Measurements from ENCODE around the gene LMCD1.
"Not testable (repeated sequence)": the region's sequence is repeated elsewhere in the genome, so short reads cannot be mapped to it uniquely, and the experiment has no call there.

The LMCD1 gene

DNA sequence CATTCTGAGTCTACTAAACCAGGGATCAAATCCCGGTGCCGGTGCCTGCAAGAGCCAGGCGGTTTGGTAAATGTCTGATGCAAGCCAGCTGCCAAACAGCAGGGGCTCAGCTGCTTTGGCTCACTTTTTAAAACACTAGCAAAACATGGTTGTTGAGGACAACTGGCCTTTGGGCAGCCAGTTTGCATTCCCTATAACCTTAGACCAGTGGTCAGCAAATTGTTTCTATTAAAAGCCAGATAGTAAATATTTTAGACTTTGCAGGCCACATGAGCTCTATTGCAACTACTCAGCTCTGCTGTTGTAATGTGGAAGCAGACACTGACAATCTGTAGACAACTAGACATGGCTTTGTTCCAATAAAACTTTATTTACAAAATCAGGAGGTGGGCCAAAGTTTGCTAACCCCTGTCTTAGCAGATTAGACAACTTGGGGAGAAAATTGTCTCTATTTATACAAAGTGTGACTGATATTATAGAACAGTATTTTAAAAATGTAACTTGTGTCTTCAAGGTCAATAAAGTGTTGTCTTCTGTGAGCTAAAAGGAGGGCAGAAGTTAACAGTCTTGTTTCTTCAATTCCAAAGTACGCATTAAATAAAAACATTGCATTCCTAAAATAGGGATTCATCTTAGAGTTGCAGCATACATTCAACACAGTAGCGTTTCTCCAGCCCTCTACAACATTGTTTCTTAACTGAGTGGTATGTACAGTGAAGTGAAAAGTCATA, 75.4 kb downstream of the LMCD1 start:
- no peaks in the 10 kb centered on the region for H3K9me3 ChIP-seq (ENCODE audit: severe bottlenecking)
- no peaks in the 10 kb centered on the region for H3K27me3 ChIP-seq (ENCODE audit: insufficient read depth, low read depth, severe bottlenecking)
- H3K27ac ChIP-seq: no peak overlapping the region
- H3K4me3 ChIP-seq (ENCODE audit: low read depth, low read length): no peak overlapping the region
- DNase-seq: no peak
- no peaks in the 10 kb centered on the region; the same call in 1 of the 2 replicates for H3K36me3 ChIP-seq
- TF ChIP-seq, protein P1, sequence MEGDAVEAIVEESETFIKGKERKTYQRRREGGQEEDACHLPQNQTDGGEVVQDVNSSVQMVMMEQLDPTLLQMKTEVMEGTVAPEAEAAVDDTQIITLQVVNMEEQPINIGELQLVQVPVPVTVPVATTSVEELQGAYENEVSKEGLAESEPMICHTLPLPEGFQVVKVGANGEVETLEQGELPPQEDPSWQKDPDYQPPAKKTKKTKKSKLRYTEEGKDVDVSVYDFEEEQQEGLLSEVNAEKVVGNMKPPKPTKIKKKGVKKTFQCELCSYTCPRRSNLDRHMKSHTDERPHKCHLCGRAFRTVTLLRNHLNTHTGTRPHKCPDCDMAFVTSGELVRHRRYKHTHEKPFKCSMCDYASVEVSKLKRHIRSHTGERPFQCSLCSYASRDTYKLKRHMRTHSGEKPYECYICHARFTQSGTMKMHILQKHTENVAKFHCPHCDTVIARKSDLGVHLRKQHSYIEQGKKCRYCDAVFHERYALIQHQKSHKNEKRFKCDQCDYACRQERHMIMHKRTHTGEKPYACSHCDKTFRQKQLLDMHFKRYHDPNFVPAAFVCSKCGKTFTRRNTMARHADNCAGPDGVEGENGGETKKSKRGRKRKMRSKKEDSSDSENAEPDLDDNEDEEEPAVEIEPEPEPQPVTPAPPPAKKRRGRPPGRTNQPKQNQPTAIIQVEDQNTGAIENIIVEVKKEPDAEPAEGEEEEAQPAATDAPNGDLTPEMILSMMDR (IDR thresholded peaks at IDR 0.05; ENCODE audit: low read depth, low read length): no peak

DNA sequence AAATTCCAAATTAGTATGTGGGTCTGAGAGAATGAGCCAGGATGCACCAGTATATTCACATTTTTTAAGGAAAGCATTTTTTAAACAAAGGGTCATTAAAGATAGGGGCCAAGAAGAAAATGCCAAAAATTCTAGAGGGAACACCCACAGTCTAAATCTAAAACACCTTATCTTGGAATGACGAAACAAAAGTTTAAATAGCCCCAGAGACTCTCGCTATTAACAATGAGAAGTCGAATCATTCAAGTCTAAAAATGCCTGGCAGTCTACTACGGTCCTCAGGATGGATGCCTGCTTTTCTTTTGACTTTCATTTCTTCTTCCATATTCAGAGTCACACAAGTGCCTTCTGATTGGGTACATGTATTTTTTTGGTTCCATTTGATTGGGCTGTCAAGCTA, 76.7 kb downstream of the LMCD1 start:
- no peak overlapping the region for H3K27ac ChIP-seq
- no peak overlapping the region for H3K4me3 ChIP-seq (ENCODE audit: low read depth, low read length)
- no peaks in the 10 kb centered on the region for H3K9me3 ChIP-seq (ENCODE audit: severe bottlenecking)
- TF ChIP-seq, protein P1 (IDR thresholded peaks at IDR 0.05; ENCODE audit: low read depth, low read length): no peak
- H3K27me3 ChIP-seq (ENCODE audit: insufficient read depth, low read depth, severe bottlenecking): no peaks in the 10 kb centered on the region
- H3K36me3 ChIP-seq: no peaks in the 10 kb centered on the region
- no peak for DNase-seq

GRCh38 chr3:8579096-8579495, 77.5 kb downstream of the LMCD1 start:
- Histone ChIP-seq H3K27ac (no peak overlapping the region), H3K27me3 (ENCODE audit: insufficient read depth, low read depth, severe bottlenecking) (no peaks in the 10 kb centered on the region), H3K36me3 (no peaks in the 10 kb centered on the region), H3K9me3 (ENCODE audit: severe bottlenecking) (no peaks in the 10 kb centered on the region), H3K4me3 (ENCODE audit: low read depth, low read length) (no peak overlapping the region)
- TF ChIP-seq, protein P1 (IDR thresholded peaks at IDR 0.05; ENCODE audit: low read depth, low read length): no peak
- DNase-seq: no peak

DNA sequence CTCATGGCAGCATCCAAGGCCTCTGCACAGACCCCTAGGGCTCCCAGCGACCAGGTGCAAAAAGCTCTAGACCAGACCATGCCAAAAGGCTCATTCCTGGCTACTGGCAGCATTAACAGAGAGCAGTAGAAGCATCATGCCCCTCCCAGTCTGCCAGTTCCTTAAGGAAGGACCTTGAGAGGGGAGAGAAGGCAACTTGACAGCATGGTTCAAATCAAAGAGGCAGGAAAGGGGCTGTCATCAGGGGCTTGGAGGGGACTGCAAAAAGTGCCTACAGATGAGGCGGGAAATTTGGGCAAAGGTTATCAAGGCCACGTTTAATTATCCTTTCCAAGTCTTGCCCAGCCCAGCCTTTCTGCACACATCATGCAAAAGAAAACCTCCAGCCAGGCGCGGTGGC, 78.3 kb downstream of the LMCD1 start:
- Histone ChIP-seq H3K27me3 (ENCODE audit: insufficient read depth, low read depth, severe bottlenecking) (no peaks in the 10 kb centered on the region), H3K4me3 (ENCODE audit: low read depth, low read length) (no peak overlapping the region), H3K9me3 (ENCODE audit: severe bottlenecking) (no peaks in the 10 kb centered on the region), H3K27ac (no peak overlapping the region), H3K36me3 (no peaks in the 10 kb centered on the region)
- TF ChIP-seq, protein P1 (IDR thresholded peaks at IDR 0.05; ENCODE audit: low read depth, low read length): no peak
- no peak for DNase-seq

- not testable (repeated sequence) for H3K4me3 ChIP-seq (ENCODE audit: low read depth, low read length); H3K36me3 ChIP-seq; H3K27me3 ChIP-seq (ENCODE audit: insufficient read depth, low read depth, severe bottlenecking); H3K9me3 ChIP-seq (ENCODE audit: severe bottlenecking); DNase-seq; H3K27ac ChIP-seq
Measured at GRCh38 chr3:8580434-8580833, 78.8 kb downstream of the LMCD1 start.

DNA sequence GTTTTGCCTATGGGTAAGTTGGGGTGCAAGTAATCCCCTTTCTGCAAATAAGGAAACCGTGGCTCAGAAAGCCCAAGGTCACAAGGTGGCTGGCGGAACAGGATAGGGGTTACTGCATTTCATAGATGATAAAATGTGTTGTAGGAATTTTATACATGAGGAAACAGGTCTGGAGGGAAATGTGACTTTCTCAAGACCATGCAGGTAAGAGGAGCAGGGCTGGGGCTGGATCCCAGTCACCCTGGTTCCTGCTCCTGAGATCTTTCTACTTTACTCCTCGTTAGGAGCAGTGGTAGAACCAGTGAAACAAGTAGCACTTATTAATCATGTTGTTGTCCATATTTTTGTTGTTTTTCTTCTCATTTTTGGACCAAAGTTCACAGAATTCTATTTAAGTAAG, 79.8 kb downstream of the LMCD1 start:
- Histone ChIP-seq H3K9me3 (ENCODE audit: severe bottlenecking) (no peaks in the 10 kb centered on the region), H3K27ac (no peak overlapping the region), H3K4me3 (ENCODE audit: low read depth, low read length) (no peak overlapping the region), H3K27me3 (ENCODE audit: insufficient read depth, low read depth, severe bottlenecking) (no peaks in the 10 kb centered on the region), H3K36me3 (no peaks in the 10 kb centered on the region)
- DNase-seq: no peak
- TF ChIP-seq, protein P1 (IDR thresholded peaks at IDR 0.05; ENCODE audit: low read depth, low read length): no peak
